AG09309 (cell line): ENCODE data around the gene ALDH16A1.
A peak's percentile ranks its signal among the peaks of the same experiment; 100 is the strongest.

Experiments
- DNase-seq: peaks from one replicate; pipeline ENCODE4 v3.0.0-alpha.2; 2010; ENCODE audit warnings: low read depth
- H3K4me3 ChIP-seq: 2 replicates; pipeline ENCODE4 v1.5.1; 2011; ENCODE audit warnings: mild to moderate bottlenecking, low read depth, low read length, moderate library complexity; ENCODE audit not compliant: control insufficient read depth
- TF ChIP-seq, protein P1 (sequence below): IDR thresholded peaks from 2 replicates; pipeline ENCODE4 v1.5.1; 2011; ENCODE audit warnings: mild to moderate bottlenecking, low read depth, low read length, inconsistent platforms; ENCODE audit not compliant: insufficient read depth, control insufficient read depth; ENCODE audit errors: missing control alignments

ALDH16A1 gene

DNA sequence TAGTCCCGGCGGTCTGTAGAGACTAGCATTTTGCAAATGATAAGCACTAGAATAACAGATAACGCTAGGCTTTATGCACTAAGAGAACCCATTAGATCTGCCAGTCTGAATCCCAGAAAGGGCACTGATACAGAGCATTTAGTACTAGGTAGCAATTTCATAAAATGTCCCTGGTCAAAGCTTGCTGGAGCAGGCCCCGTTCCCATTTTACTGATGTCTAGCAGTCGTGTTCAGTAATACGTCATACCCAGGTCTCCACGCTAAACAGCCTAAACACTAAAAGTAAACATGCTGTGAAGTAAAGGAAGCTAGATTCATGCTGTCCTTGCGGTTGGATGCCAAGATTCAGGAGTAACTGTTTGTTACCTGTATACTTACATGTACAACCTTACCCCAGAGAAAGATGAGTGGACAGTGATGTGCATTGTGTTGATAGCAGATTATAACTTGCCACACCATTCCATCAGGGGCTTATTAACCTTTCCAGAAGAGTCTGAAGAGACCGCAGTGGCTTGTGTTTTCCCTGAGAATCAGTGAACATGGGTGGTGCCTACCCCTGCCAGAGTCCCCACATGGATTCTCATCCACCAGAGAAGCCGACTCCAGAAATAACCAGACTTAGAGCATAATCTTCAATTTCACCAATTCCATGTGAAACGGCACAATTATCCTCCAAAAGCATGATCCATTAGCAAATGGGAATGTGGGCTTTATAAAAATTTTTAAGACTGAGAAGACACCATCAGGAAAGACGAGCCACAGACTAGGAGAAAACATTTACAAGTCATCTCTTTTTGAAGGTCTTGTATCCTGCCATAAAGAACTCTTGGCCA lies 39.8 kb downstream of the ALDH16A1 start:
- TF ChIP-seq, protein P1, sequence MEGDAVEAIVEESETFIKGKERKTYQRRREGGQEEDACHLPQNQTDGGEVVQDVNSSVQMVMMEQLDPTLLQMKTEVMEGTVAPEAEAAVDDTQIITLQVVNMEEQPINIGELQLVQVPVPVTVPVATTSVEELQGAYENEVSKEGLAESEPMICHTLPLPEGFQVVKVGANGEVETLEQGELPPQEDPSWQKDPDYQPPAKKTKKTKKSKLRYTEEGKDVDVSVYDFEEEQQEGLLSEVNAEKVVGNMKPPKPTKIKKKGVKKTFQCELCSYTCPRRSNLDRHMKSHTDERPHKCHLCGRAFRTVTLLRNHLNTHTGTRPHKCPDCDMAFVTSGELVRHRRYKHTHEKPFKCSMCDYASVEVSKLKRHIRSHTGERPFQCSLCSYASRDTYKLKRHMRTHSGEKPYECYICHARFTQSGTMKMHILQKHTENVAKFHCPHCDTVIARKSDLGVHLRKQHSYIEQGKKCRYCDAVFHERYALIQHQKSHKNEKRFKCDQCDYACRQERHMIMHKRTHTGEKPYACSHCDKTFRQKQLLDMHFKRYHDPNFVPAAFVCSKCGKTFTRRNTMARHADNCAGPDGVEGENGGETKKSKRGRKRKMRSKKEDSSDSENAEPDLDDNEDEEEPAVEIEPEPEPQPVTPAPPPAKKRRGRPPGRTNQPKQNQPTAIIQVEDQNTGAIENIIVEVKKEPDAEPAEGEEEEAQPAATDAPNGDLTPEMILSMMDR = no peak
- H3K4me3 ChIP-seq = no peak overlapping the region
- DNase-seq = no peak

DNA sequence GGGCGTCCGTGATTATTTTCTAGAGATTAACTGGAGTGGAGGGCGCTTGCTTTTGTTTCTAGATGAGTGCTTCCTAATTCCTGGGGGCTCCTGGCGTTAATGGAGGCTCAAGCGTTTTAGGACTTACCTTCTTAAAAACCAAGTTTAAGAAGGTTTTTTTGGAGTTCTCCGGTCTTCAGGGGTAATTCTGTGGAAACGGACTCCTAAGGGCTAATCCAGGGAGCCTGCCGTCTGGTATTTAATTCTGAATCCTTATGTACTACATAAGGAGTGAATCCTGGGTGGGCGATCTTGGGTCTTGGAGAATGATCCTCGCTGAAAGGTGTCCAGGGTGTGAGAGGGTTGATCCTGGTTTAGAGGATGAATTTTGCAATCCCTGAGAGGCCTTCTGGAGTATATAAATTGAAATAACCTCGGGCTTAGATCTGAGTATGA lies 43.6 kb downstream of the ALDH16A1 start:
- DNase-seq = no peak
- TF ChIP-seq, protein P1 = no peak
- peak overlapping the region; percentile 65 for H3K4me3 ChIP-seq

DNA sequence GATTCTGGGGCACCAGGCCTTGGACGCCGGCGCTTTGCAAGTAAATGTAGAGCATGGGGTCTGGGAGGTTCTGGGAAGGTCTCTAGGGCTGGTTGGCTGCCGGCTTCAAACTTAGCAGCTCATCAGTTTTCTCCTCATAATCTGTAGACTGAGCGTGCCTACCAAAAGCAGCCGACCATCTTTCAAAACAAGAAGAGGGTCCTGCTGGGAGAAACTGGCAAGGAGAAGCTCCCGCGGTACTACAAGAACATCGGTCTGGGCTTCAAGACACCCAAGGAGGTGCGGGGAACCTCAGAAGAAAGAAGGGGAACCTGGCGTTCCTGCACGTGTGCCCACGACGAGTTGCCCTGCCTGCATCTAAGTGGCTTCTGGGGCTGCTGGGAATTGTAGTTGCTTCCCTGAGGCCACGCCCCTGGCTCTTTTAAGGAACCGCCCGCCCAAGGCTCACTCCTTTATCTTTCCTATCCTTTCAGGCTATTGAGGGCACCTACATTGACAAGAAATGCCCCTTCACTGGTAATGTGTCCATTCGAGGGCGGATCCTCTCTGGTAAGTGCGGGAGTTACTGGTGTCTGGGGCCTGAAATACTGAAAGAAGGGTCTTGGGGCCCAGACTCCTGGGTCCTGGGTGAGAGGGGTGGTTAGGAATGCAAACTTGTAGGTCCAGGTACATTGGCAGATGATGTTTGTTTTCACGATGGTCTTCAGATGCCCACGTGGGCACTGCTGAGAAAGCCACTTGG lies 44.2 kb downstream of the ALDH16A1 start:
- peak overlapping the region; percentile 65 for H3K4me3 ChIP-seq
- DNase-seq = no peak

DNA sequence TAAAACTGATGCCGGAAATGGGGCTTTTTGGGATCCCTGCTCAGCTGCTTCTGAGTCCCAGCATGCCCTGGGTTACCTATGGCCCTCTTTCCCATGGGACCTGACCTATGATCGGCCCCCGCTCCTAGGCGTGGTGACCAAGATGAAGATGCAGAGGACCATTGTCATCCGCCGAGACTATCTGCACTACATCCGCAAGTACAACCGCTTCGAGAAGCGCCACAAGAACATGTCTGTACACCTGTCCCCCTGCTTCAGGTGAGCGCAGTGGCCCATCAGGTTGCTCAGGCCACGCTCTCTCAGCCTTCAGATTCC lies 44.7 kb downstream of the ALDH16A1 start:
- peak overlapping the region; percentile 65 for H3K4me3 ChIP-seq
- DNase-seq = no peak
- TF ChIP-seq, protein P1 = no peak

More for the DNA sequence above, 44.2 kb downstream of the ALDH16A1 start:
- TF ChIP-seq, protein P1 = no peak

DNA sequence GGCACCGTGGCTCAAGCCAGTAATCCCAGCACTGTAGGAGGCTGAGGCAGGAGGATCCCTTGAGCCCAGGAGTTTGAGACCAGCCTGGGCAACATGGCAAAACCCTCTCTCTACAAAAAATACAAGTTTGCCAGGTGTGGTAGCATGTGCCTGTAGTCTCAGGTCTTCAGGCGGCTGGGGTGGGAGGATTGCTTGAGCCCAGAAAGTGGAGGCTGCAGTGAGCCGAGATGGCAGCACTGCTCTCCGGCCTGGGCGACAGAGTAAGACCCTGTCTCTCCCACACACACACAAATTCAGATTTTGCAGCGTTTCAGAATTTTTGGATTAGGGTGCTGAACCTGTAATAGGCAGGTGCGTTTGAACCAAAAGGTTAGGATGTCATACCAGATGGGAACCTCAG lies 45.5 kb downstream of the ALDH16A1 start:
- no peak overlapping the region for H3K4me3 ChIP-seq
- TF ChIP-seq, protein P1 = no peak
- no peak for DNase-seq

DNA sequence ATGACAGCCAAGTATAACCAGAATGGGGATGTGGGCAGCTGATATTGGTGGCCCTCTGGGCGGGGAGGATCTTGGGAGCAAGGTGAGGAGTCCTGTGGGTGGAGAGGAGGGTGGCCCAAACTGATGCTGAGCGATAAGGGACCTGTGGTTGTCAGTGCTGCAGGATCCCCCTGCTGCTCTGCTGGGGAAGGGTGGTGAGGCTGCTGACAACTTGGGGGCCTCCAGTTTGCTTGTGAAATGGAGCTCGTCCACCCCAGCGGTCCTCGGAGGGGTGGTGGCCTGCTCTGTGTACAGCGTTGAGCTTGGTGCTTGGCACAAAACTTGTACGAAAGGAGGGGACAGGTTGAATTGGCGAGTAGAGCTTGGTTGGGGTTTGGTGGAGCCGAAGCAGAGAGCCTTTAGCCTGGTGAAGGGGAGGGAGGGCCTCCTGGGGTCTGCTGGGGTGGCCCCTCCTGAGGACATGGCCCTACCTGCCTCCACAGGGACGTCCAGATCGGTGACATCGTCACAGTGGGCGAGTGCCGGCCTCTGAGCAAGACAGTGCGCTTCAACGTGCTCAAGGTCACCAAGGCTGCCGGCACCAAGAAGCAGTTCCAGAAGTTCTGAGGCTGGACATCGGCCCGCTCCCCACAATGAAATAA lies 46.1 kb downstream of the ALDH16A1 start:
- DNase-seq = no peak
- H3K4me3 ChIP-seq = no peak overlapping the region
- TF ChIP-seq, protein P1 = no peak
